Esophagus muscularis mucosa (tissue), 4 donors: ENCODE data around the gene PARD3B.

Experiments used
- CTCF ChIP-seq, 3 experiments: fragments of 200-600 bp in 2 of 3; fragments of 450-650 bp in 1 of 3; sonication (generic) in 2 of 3; IDR thresholded peaks; one replicate each; pipeline ENCODE4 v1.5.1; 2017 to 2019; ENCODE audit warnings: antibody characterized with exemption in 3 of 3, mild to moderate bottlenecking in 2 of 3, moderate library complexity in 1 of 3
- EP300 ChIP-seq: sonication (generic); formaldehyde crosslinking; IDR thresholded peaks from one replicate; pipeline ENCODE4 v1.6.1; 2017; ENCODE audit warnings: antibody characterized with exemption
- POLR2A ChIP-seq: fragments of 450-650 bp; IDR thresholded peaks from one replicate; pipeline ENCODE4 v1.6.1; 2017; ENCODE audit warnings: antibody characterized with exemption, moderate library complexity, mild to moderate bottlenecking, low read depth
- POLR2AphosphoS5 ChIP-seq, 2 donors: sonication (generic); formaldehyde crosslinking; IDR thresholded peaks; one replicate each; pipeline ENCODE4 v1.6.1; 2017; ENCODE audit warnings: antibody characterized with exemption in 2 of 2

DNA sequence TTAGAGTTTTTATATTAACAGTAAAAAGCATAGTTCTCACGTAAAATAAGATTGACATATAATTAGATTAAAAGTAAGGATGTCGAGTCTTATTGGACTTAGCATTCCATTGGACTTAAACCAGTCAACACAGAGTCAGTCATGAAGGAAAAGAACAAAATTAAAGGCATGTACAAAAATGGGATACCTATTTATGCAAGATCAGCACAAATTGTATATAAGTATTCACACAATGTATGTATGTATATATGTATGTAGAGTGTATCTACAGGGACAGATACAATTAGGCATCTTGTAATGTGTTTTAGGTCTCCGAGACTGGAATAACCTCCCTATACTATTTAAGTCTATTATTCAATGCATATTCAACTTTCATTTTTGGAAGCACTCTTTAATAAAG is 419.1 kb downstream of the PARD3B start:
- TF ChIP-seq CTCF (IDR thresholded peaks at IDR 0.05) (no peak), POLR2AphosphoS5 (IDR thresholded peaks at IDR 0.05) (no peak), POLR2A (no peak), EP300 (no peak)
